K562 (cell line): Measurements from ENCODE around the gene ATP5PD. TPM values are rescaled to one million over a fixed set of nuclear protein-coding genes. Genes with fewer than 3 reads are reported as not detected.

Experiments used
- BACH1 ChIP-seq: fragments of 200-800 bp; sonication (Bioruptor generic); IDR thresholded peaks from 2 replicates; pipeline ENCODE4 v1.6.1; 2016; ENCODE audit warnings: missing genetic modification characterization, missing compliant biosample characterization
- ERF ChIP-seq: fragments of 450-650 bp; formaldehyde crosslinking; IDR thresholded peaks from 2 replicates; pipeline ENCODE4 v1.4.0; 2020; ENCODE audit warnings: mild to moderate bottlenecking, mixed read lengths
- FIP1L1 ChIP-seq: fragments of 200-400 bp; formaldehyde crosslinking; IDR thresholded peaks from 2 replicates; pipeline ENCODE4 v1.6.1; 2018; ENCODE audit warnings: mild to moderate bottlenecking, low read depth, low read length; ENCODE audit not compliant: poor library complexity, severe bottlenecking
- GABPA ChIP-seq: fragments of 200-800 bp; sonication (Bioruptor generic); conservative IDR thresholded peaks from 2 replicates; pipeline ENCODE4 v1.6.1; 2016; ENCODE audit warnings: low read depth, missing genetic modification characterization, missing compliant biosample characterization
- HCFC1 ChIP-seq: IDR thresholded peaks from 2 replicates; pipeline ENCODE4 v1.6.1; 2012; ENCODE audit warnings: low read depth, low read length, improper control_type of control experiment
- HOMEZ ChIP-seq: fragments of 250-450 bp; sonication (Bioruptor Pico); IDR thresholded peaks from 2 replicates; pipeline ENCODE4 v1.4.0; 2020; ENCODE audit warnings: mild to moderate bottlenecking, moderate library complexity
- MCM7 ChIP-seq, 2 experiments: fragments of 450-650 bp; IDR thresholded peaks; 2 replicates each; pipeline ENCODE4 v1.6.1; 2016 to 2018
- NFRKB ChIP-seq: fragments of 450-650 bp; IDR thresholded peaks from 2 replicates; pipeline ENCODE4 v1.6.1; 2016; ENCODE audit warnings: low read depth
- SP1 ChIP-seq: sonication (generic); formaldehyde crosslinking; IDR thresholded peaks from 2 replicates; pipeline ENCODE4 v1.8.1; 2022; ENCODE audit warnings: mild to moderate bottlenecking, missing genetic modification reagents
- TAF7 ChIP-seq: fragments of 450-650 bp; IDR thresholded peaks from 2 replicates; pipeline ENCODE4 v1.6.1; 2016; ENCODE audit warnings: missing genetic modification characterization, missing compliant biosample characterization
- XRCC5 ChIP-seq: fragments of 200-400 bp; formaldehyde crosslinking; IDR thresholded peaks from 2 replicates; pipeline ENCODE4 v1.6.1; 2017; ENCODE audit warnings: low read depth, mild to moderate bottlenecking, low read length
- ZBTB5 ChIP-seq: fragments of 450-650 bp; IDR thresholded peaks from 2 replicates; pipeline ENCODE4 v1.6.1; 2017; ENCODE audit warnings: antibody characterized with exemption
- ZNF280B ChIP-seq: fragments of 250-450 bp; sonication (Bioruptor Pico); IDR thresholded peaks from 2 replicates; pipeline ENCODE4 v1.5.1; 2021; ENCODE audit warnings: mild to moderate bottlenecking
- ZNF324 ChIP-seq: fragments of 250-450 bp; sonication (Bioruptor Pico); IDR thresholded peaks from 2 replicates; pipeline ENCODE4 v1.4.0; 2020; ENCODE audit warnings: mild to moderate bottlenecking
- ZNF584 ChIP-seq: fragments of 200-800 bp; sonication (Bioruptor generic); IDR thresholded peaks from 2 replicates; pipeline ENCODE4 v1.6.1; 2016; ENCODE audit warnings: low read depth, mild to moderate bottlenecking, missing genetic modification characterization, missing compliant biosample characterization
- ZNF589 ChIP-seq: fragments of 200-800 bp; sonication (Bioruptor generic); IDR thresholded peaks from 2 replicates; pipeline ENCODE4 v1.6.1; 2016; ENCODE audit warnings: low read depth, missing genetic modification characterization, missing compliant biosample characterization
- ZNF830 ChIP-seq: fragments of 250-450 bp; sonication (Bioruptor Pico); IDR thresholded peaks from 2 replicates; pipeline ENCODE4 v1.5.0; 2021; ENCODE audit warnings: mild to moderate bottlenecking
- polyA plus RNA-seq, 8 experiments: library from polyadenylated mRNA; depleted of rRNA in 4 of 8; stranded (reverse) in 5 of 8; unstranded in 3 of 8; fragments of >200 nt; fragmentation: Nextera tagmentation in 2 of 8; fragmentation: Illumina TruSeq in 1 of 8; extraction: Ambion mirVana in 2 of 8; extraction: Trizol in 1 of 8; gene quantifications; 2 replicates each; pipeline versions ENCODE4 v1.2.1 to v1.2.3, GENCODE V29; 2011 to 2014; ENCODE audit warnings: inconsistent platforms in 1 of 8, missing spikeins in 1 of 8
- total RNA-seq, 7 experiments: library from RNA; depleted of rRNA in 6 of 7; stranded (reverse); fragments of >200 nt in 6 of 7; fragmentation: Illumina TruSeq in 2 of 7; extraction: Trizol in 2 of 7; gene quantifications; 2 replicates each; pipeline versions ENCODE4 v1.2.1 to v1.2.3, GENCODE V29; 2011 to 2021; ENCODE audit warnings: low replicate concordance in 1 of 7
- TF ChIP-seq, protein P1 (sequence below): sonication (generic); formaldehyde crosslinking; IDR thresholded peaks from 2 replicates; pipeline ENCODE4 v1.8.1; 2023; ENCODE audit warnings: missing genetic modification reagents, mild to moderate bottlenecking, borderline replicate concordance

Gene ATP5PD
- total and polyA plus RNA-seq, 9 of the 15 experiments (the other 6 are each of a cell fraction or from before 2014, with no cell fraction given) = 271 to 828 (median 432) TPM

- peak; percentile 99 for TF ChIP-seq GABPA
- no peak for TF ChIP-seq ZNF324 (CRISPR knock-in tag)
- TF ChIP-seq BACH1 = no peak
- TF ChIP-seq, protein P1, sequence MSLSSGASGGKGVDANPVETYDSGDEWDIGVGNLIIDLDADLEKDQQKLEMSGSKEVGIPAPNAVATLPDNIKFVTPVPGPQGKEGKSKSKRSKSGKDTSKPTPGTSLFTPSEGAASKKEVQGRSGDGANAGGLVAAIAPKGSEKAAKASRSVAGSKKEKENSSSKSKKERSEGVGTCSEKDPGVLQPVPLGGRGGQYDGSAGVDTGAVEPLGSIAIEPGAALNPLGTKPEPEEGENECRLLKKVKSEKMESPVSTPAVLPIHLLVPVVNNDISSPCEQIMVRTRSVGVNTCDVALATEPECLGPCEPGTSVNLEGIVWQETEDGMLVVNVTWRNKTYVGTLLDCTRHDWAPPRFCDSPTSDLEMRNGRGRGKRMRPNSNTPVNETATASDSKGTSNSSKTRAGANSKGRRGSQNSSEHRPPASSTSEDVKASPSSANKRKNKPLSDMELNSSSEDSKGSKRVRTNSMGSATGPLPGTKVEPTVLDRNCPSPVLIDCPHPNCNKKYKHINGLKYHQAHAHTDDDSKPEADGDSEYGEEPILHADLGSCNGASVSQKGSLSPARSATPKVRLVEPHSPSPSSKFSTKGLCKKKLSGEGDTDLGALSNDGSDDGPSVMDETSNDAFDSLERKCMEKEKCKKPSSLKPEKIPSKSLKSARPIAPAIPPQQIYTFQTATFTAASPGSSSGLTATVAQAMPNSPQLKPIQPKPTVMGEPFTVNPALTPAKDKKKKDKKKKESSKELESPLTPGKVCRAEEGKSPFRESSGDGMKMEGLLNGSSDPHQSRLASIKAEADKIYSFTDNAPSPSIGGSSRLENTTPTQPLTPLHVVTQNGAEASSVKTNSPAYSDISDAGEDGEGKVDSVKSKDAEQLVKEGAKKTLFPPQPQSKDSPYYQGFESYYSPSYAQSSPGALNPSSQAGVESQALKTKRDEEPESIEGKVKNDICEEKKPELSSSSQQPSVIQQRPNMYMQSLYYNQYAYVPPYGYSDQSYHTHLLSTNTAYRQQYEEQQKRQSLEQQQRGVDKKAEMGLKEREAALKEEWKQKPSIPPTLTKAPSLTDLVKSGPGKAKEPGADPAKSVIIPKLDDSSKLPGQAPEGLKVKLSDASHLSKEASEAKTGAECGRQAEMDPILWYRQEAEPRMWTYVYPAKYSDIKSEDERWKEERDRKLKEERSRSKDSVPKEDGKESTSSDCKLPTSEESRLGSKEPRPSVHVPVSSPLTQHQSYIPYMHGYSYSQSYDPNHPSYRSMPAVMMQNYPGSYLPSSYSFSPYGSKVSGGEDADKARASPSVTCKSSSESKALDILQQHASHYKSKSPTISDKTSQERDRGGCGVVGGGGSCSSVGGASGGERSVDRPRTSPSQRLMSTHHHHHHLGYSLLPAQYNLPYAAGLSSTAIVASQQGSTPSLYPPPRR (CRISPR knock-in tag) = peak; percentile 84; the same call in 1 of the 2 replicates
- no peak for TF ChIP-seq HOMEZ
- TF ChIP-seq ZNF280B (CRISPR knock-in tag) = no peak
- TF ChIP-seq SP1 (CRISPR knock-in tag) = peak; percentile 87
- TF ChIP-seq ZNF584 (CRISPR knock-in tag) = no peak
- no peak; the same call in none of the 2 replicates for TF ChIP-seq NFRKB
- no peak for TF ChIP-seq ZBTB5
- TF ChIP-seq HCFC1 = peak; percentile 86
- no peak for TF ChIP-seq MCM7 (IDR thresholded peaks at IDR 0.05)
- TF ChIP-seq FIP1L1 = peak; percentile 84
- no peak for TF ChIP-seq ZNF589 (CRISPR knock-in tag)
- peak; percentile 91 for TF ChIP-seq TAF7 (tag)
- no peak for TF ChIP-seq ZNF830 (CRISPR knock-in tag)
- peak; percentile 96 for TF ChIP-seq XRCC5
- no peak for TF ChIP-seq ERF (CRISPR knock-in tag)
Measured at GRCh38 chr17:75012346-75013091, 34.2 kb downstream of the ATP5PD start, which contains the start of gene MRPL58 (continued).
